ENCODE results near the gene PRDM4.

The PRDM4 gene

DNA sequence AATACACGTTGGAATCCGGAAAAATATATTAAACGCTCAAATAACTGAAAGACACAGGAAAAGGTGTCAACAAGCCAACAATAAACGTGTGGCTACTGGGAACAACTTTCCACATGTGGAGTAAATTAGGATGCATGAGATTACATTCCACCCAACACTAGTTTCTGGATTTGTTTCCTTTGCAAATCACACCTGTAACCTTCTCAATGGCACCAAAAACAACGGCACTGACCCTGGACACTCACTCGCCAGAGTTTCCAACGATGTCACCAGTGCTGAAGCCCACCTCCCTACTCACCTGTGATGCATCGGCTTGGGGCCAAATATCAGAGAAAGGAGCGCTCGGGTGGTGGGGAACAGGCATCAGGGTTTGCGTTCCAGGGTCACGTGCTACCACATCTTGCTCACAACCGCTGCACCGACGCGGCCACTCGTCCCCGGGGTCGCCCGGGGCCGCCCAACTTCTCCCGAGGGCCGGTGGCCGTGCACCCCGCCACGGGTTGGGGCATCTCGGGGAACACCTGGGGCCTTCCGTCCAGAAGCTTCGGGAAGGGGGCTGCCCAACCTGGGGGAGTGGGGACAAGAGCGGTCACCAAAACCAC lies 629 bp downstream of the PRDM4 start:
- POLR2A ChIA-PET (ENCODE audit: low non-redundant PET) = no interaction called here
- CTCF ChIA-PET = interaction anchor here (0.7 kb wide), 1 partner anchor 124 kb away, joined by 3 read pairs; no protein-coding TSS in a partner anchor
- peak overlapping the region; percentile 77 for H3K27ac ChIP-seq
- peak; percentile 18 for DNase-seq (ENCODE audit: low spot score)
- TF ChIP-seq, protein P1, sequence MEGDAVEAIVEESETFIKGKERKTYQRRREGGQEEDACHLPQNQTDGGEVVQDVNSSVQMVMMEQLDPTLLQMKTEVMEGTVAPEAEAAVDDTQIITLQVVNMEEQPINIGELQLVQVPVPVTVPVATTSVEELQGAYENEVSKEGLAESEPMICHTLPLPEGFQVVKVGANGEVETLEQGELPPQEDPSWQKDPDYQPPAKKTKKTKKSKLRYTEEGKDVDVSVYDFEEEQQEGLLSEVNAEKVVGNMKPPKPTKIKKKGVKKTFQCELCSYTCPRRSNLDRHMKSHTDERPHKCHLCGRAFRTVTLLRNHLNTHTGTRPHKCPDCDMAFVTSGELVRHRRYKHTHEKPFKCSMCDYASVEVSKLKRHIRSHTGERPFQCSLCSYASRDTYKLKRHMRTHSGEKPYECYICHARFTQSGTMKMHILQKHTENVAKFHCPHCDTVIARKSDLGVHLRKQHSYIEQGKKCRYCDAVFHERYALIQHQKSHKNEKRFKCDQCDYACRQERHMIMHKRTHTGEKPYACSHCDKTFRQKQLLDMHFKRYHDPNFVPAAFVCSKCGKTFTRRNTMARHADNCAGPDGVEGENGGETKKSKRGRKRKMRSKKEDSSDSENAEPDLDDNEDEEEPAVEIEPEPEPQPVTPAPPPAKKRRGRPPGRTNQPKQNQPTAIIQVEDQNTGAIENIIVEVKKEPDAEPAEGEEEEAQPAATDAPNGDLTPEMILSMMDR (conservative IDR thresholded peaks at IDR 0.05; ENCODE audit: low read depth) = no peak

DNA sequence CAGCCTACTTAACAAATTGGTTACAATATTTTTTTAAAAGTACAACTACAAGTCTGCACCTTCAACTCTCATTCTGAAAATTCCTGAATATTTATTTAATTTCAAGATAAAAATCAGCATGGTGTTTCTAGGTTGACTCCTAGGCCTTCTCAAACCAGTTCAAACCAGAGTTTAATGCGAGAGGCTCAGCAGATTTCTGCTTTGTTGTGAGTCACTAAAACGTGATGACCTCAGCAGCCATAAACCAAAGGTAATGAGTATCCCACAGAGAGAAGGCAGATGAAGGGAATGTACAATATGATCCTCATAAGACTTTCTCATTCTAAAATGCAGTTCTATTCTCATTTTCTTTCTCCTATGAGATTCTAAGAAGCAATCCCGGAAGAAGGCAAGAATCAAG lies 1.5 kb downstream of the PRDM4 start:
- TF ChIP-seq, protein P1 (conservative IDR thresholded peaks at IDR 0.05; ENCODE audit: low read depth) = no peak
- POLR2A ChIA-PET (ENCODE audit: low non-redundant PET) = no interaction called here
- CTCF ChIA-PET = interaction anchor here (0.6 kb wide), 1 partner anchor 1449 kb away, joined by 4 read pairs; no protein-coding TSS in a partner anchor
- H3K27ac ChIP-seq = peak overlapping the region; percentile 66
- peak; percentile 82 for DNase-seq (ENCODE audit: low spot score)

DNA sequence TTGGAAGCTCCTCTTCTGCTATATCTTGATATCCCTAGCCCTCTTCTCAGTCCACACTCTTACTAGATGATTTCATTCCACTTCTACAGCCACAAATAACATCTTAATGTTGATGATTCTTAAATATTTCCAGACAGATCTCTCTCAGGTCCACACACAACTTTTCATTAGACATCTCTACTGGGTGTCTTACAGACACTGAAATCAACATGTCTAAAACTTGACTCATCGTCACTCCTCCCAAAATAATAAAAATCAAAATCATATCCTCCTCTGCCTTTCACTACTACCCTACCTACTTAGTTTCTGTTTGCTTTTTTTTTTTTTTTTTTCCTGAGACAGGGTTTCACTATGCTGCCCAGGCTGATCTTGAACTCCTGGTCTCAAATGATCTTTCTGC lies 11.9 kb downstream of the PRDM4 start:
- peak; percentile 51 for DNase-seq (ENCODE audit: low spot score)
- CTCF ChIA-PET = no interaction called here

DNA sequence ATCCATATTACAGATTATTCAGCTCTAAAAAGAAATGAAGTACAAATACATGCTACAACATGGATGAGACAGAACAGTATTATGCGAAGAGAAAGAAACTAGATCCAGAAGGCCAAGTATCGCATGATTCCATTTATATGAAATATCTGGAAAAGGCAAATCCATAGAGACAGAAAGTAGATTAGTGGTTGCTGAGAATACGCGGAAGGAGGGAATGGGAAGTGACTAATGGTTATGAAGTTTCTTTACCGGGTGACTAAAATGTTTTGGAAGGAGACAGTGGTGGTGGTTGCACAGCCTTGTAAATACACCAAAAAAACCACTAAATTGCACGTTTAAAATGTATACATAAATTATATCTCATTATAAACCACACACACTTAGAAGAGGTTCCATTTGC lies 12.5 kb downstream of the PRDM4 start:
- CTCF ChIA-PET = interaction anchor here (0.6 kb wide), 2 partner anchors 105 to 526 kb away, joined by 3 read pairs; no protein-coding TSS in a partner anchor
- peak; percentile 64 for DNase-seq (ENCODE audit: low spot score)
- TF ChIP-seq, protein P1 (conservative IDR thresholded peaks at IDR 0.05; ENCODE audit: low read depth) = no peak
- POLR2A ChIA-PET (ENCODE audit: low non-redundant PET) = no interaction called here
- no peak overlapping the region for H3K27ac ChIP-seq

More for the DNA sequence above, 11.9 kb downstream of the PRDM4 start:
- TF ChIP-seq, protein P1 (conservative IDR thresholded peaks at IDR 0.05; ENCODE audit: low read depth) = no peak
- no peak overlapping the region for H3K27ac ChIP-seq
- POLR2A ChIA-PET (ENCODE audit: low non-redundant PET) = no interaction called here

DNA sequence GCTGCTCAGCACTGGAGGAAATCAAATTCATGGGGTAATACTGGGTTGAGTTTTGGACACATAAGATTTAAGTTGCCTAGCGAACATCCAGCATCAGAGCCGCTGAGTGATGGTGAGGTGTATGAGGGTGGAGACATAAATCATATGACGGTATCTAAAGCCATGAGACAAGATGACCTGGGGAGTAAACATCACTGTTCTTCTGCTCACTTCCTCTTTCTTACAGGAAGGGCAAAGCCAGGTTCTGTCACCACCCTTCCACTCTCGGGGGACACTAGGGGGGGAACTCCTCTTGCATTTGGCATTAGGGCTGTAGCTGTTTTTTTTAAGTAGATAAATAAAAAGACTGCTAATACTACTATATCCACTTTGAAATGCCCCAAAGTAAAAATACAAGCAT lies 24.0 kb downstream of the PRDM4 start:
- TF ChIP-seq, protein P1 (conservative IDR thresholded peaks at IDR 0.05; ENCODE audit: low read depth) = no peak
- no peak for DNase-seq (ENCODE audit: low spot score)
- no peak overlapping the region for H3K27ac ChIP-seq
- POLR2A ChIA-PET (ENCODE audit: low non-redundant PET) = no interaction called here
- CTCF ChIA-PET = no interaction called here

DNA sequence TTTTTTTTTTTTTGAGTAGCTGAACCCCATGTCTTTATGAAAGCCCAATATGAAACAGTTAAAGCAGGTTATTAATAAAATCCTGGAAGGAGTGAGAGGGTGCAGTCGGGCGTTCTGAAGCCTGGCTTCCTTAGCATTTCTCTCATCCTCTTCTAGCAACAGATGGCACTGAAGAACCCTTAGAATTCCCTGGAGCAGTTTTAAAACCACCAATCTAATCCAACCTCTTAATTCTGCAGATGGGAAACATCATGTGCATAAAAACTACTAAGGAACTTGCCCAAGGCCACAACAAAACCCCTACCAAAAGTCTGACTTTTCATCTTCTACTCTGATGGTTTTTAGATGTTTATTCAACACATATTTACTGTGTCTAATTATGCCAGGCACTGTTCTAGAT lies 25.2 kb downstream of the PRDM4 start:
- ChIA-PET CTCF (no interaction called here), POLR2A (ENCODE audit: low non-redundant PET) (no interaction called here)
- no peak for DNase-seq (ENCODE audit: low spot score)
- no peak overlapping the region for H3K27ac ChIP-seq
- TF ChIP-seq, protein P1 (conservative IDR thresholded peaks at IDR 0.05; ENCODE audit: low read depth) = no peak
